T-cell (primary cell): ENCODE data around the gene KLHL26. TPM values are rescaled to one million over a fixed set of nuclear protein-coding genes. Genes with fewer than 3 reads are reported as not detected.
"Not testable (repeated sequence)": the region's sequence is repeated elsewhere in the genome, so short reads cannot be mapped to it uniquely, and the experiment has no call there.

ENCODE experiments used
- ATAC-seq, 4 experiments: fragments of 200-7000 bp in 3 of 4; fragments of 150-1000 bp in 1 of 4; cut with Tn5 transposase; replicated peaks in 1 of 4; 1 replicate in 3 of 4; 2 replicates in 1 of 4; pipeline ENCODE4 v1.10.0; 2021; ENCODE audit warnings: moderate library complexity in 3 of 4, mild to moderate bottlenecking in 2 of 4, moderate number of reproducible peaks in 1 of 4
- CTCF ChIA-PET, 2 donors: fragments of 300-600 bp; sonication (Branson Sonifier 250); formaldehyde crosslinking; loops; one replicate each; lab custom pipeline; 2022; ENCODE audit warnings: antibody characterized with exemption in 2 of 2; lab: Charles Lee
- POLR2A ChIA-PET, 2 donors: fragments of 300-600 bp; sonication (Branson Sonifier 250); formaldehyde crosslinking; loops; one replicate each; lab custom pipeline; 2022; ENCODE audit warnings: antibody characterized with exemption in 2 of 2; lab: Charles Lee
- DNase-seq, 35 experiments: peaks; one replicate each; pipeline versions ENCODE4 v3.0.0 to v3.0.0-alpha.2; 2013 to 2023
- H3K27ac ChIP-seq: one replicate; pipeline ENCODE4 v1.5.1; 2013; ENCODE audit warnings: low read length
- H3K27me3 ChIP-seq, 2 experiments: replicated peaks in 1 of 2; 1 replicate in 1 of 2; 2 replicates in 1 of 2; pipeline versions ENCODE4 v1.6.1 to v1.7.0; 2013; ENCODE audit warnings: low read length in 1 of 2, mixed read lengths in 1 of 2; ENCODE audit not compliant: control insufficient read depth in 2 of 2, insufficient read depth in 2 of 2; ENCODE audit errors: extremely low read depth in 1 of 2
- H3K36me3 ChIP-seq, 2 donors: 1 replicate in 1 of 2; 2 replicates in 1 of 2; pipeline versions ENCODE4 v1.6.1 to v1.7.0; 2013; ENCODE audit warnings: low read length in 1 of 2; ENCODE audit not compliant: control insufficient read depth in 2 of 2, insufficient read depth in 1 of 2; ENCODE audit errors: extremely low read depth in 1 of 2
- H3K4me1 ChIP-seq, 2 experiments: 1 replicate in 1 of 2; 2 replicates in 1 of 2; pipeline versions ENCODE4 v1.6.1 to v1.7.0; 2013; ENCODE audit warnings: low read length in 2 of 2, mixed read lengths in 1 of 2; ENCODE audit not compliant: insufficient read depth in 2 of 2, control insufficient read depth in 1 of 2; ENCODE audit errors: extremely low read depth in 1 of 2
- H3K4me3 ChIP-seq, 2 donors: 1 replicate in 1 of 2; 2 replicates in 1 of 2; pipeline versions ENCODE4 v1.5.1 to v1.7.0; 2013; ENCODE audit warnings: mild to moderate bottlenecking in 2 of 2, low read length in 1 of 2, moderate library complexity in 1 of 2; ENCODE audit not compliant: control insufficient read depth in 1 of 2; ENCODE audit errors: extremely low read depth in 1 of 2
- H3K9me3 ChIP-seq: 2 replicates; pipeline ENCODE4 v1.7.0; 2013
- H3K27ac Mint-ChIP-seq, 2 donors: one replicate each; pipeline ENCODE4 v1.8.0; 2020 to 2021; ENCODE audit warnings: mild to moderate bottlenecking in 2 of 2, mixed read lengths in 2 of 2
- H3K27me3 Mint-ChIP-seq, 2 donors: one replicate each; pipeline ENCODE4 v1.8.0; 2021 to 2022; ENCODE audit warnings: mixed read lengths in 2 of 2
- H3K36me3 Mint-ChIP-seq: one replicate; pipeline ENCODE4 v1.8.0; 2021; ENCODE audit warnings: mixed read lengths
- H3K4me1 Mint-ChIP-seq, 3 donors: one replicate each; pipeline ENCODE4 v1.8.0; 2020 to 2022; ENCODE audit warnings: mixed read lengths in 3 of 3, mild to moderate bottlenecking in 1 of 3
- H3K4me3 Mint-ChIP-seq, 3 donors: one replicate each; pipeline ENCODE4 v1.8.0; 2020 to 2022; ENCODE audit warnings: mild to moderate bottlenecking in 3 of 3, mixed read lengths in 3 of 3, moderate library complexity in 3 of 3
- H3K9me3 Mint-ChIP-seq, 3 donors: one replicate each; pipeline ENCODE4 v1.8.0; 2020 to 2022; ENCODE audit warnings: mixed read lengths in 3 of 3
- WGBS: methylation state at CpG from one replicate; pipeline ENCODE4 v1.1.5; 2013; ENCODE audit warnings: missing lambda C conversion rate; ENCODE audit not compliant: insufficient coverage; 5-methylcytosine and 5-hydroxymethylcytosine counted together
- total RNA-seq, 35 experiments: library from RNA in 6 of 35; stranded (reverse) in 6 of 35; fragments of 120-200 nt in 1 of 35; gene quantifications; one replicate each; pipeline versions ENCODE4 v1.2.1 to v1.2.4 and lab custom pipeline; 2013 to 2026

Gene KLHL26
- total RNA-seq, 5 donors from 2014 or later (not counting 1 experiment from before 2014, with no cell fraction given), result 8.8 to 16.4 (median 14.1) TPM

- ATAC-seq (peak; percentile 59 to 61 (median 60)), DNase-seq (peak in 32 of 35 experiments; percentile 51 to 86 (median 67))
- ChIA-PET POLR2A (interaction anchor here (0.6 to 1.4 kb wide), 7 partner anchors 12 to 941 kb away, joined by 3 to 14 read pairs (median 5); partner anchors contain the start of gene KXD1 (in 1 of the 2)), CTCF (interaction anchor here (0.6 to 3.2 kb wide), 6 partner anchors 18 to 260 kb away, joined by 3 to 24 read pairs (median 9); partner anchors contain the start of genes ELL (in 1 of the 2), KXD1 (in 1 of the 2) and UBA52 (in 1 of the 2))
- H3K27ac ChIP-seq, result peak overlapping the region; percentile 93
- Mint-ChIP-seq H3K36me3 (peaks cover 3% of the 10 kb centered on the region), H3K4me1 (peaks cover 37 to 48% (median 38%) of the 10 kb centered on the region in 3 donors), H3K27me3 (no peaks in the 10 kb centered on the region), H3K27ac (peak overlapping the region; percentile 89), H3K9me3 (no peaks in the 10 kb centered on the region), H3K4me3 (peak overlapping the region; percentile 79 to 88 (median 80))
- H3K4me3 ChIP-seq, result peak overlapping the region; percentile 77 to 78
- peaks cover 0 to 2% of the 10 kb centered on the region in 2 experiments for H3K27me3 ChIP-seq
- H3K36me3 ChIP-seq, result peaks cover 8 to 12% of the 10 kb centered on the region in 2 donors
- no peaks in the 10 kb centered on the region for H3K9me3 ChIP-seq
- 12% methylated on average over 43 of the region's 52 CpGs for WGBS
- peaks cover 16 to 53% of the 10 kb centered on the region in 2 experiments for H3K4me1 ChIP-seq
Measured at GRCh38 chr19:18589380-18590272, 47.2 kb upstream of the KLHL26 start.

DNA sequence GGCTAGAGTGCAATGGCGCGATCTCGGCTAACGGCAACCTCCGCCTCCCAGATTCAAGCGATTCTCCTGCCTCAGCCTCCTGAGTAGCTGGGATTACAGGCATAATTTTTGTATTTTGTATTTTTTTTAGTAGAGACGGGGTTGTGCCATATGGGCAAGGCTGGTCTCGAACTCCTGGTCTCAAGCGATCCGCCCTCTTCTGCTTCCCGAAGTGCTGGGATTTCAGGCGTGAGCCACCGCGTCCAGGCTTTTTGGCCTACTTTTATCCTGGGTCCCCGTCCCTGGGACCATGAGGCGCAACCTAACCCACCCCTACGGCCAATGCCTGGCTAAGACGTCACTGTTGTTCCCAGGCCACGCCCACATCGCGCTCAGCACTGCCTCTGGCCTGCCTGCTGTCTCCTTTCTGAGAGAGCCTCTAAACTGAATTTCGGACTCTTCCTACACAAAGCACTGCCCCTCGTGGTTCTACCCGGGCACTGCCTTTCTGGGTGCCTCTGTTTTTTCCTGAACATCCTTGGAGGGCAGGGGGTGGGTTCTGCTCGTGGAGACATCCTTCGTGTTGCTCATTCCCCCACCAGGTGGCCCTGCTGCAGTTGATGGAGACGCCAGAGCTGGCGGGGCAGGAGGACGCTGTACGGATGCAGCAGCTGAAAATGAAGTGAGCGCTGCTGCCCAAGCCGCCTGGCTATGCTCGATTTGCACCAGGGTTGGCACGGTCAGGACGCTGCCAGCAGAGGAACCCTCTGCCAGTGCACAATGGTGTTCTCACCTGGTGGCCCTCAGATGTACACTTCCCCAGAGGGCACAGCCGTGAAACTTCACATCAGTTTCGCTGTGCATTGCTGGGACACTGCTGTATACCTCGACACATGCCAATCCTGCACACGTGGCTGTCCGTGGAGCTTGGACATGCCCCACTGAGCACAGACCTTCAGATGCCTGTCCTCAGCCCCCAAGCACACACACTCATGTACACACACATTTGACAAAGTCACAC, 46.3 kb upstream of the KLHL26 start:
- ChIA-PET POLR2A (interaction anchor here in 1 of 2 donors (0.6 to 0.7 kb wide), 3 partner anchors 95 to 940 kb away, joined by 5 to 14 read pairs (median 5); no protein-coding TSS in a partner anchor), CTCF (interaction anchor here in 1 of 2 donors (1.8 kb wide), 1 partner anchor 95 kb away, joined by 5 read pairs; no protein-coding TSS in a partner anchor)
- peaks cover 19 to 57% of the 10 kb centered on the region in 2 experiments for H3K4me1 ChIP-seq
- no peaks in the 10 kb centered on the region for H3K9me3 ChIP-seq
- no peak for ATAC-seq
- H3K27me3 ChIP-seq, result peaks cover 0 to 5% of the 10 kb centered on the region in 2 experiments
- H3K4me3 ChIP-seq, result peak overlapping the region in 1 of 2 donors; percentile 77
- Mint-ChIP-seq H3K36me3 (peaks cover 3% of the 10 kb centered on the region), H3K4me3 (peak overlapping the region; percentile 55 to 80 (median 72)), H3K27me3 (no peaks in the 10 kb centered on the region), H3K4me1 (peaks cover 37 to 50% (median 39%) of the 10 kb centered on the region in 3 donors), H3K27ac (peak overlapping the region; percentile 39 to 89), H3K9me3 (no peaks in the 10 kb centered on the region)
- H3K36me3 ChIP-seq, result peaks cover 8 to 12% of the 10 kb centered on the region in 2 donors
- H3K27ac ChIP-seq, result no peak overlapping the region
- DNase-seq, result peak in 3 of 35 experiments; percentile 7 to 37 (median 29)
- 92% methylated on average over 28 of the region's 40 CpGs for WGBS

GRCh38 chr19:18591735-18592385, 45.0 kb upstream of the KLHL26 start:
- Mint-ChIP-seq H3K27ac (peak overlapping the region in 1 of 2 donors; percentile 52), H3K4me1 (peaks cover 35 to 44% (median 38%) of the 10 kb centered on the region in 3 donors), H3K27me3 (peaks cover 0 to 4% of the 10 kb centered on the region in 2 donors), H3K9me3 (no peaks in the 10 kb centered on the region), H3K36me3 (peaks cover 3% of the 10 kb centered on the region), H3K4me3 (peak overlapping the region; percentile 9 to 80 (median 37))
- ATAC-seq, result no peak
- H3K27ac ChIP-seq, result no peak overlapping the region
- peaks cover 19 to 58% of the 10 kb centered on the region in 2 experiments for H3K4me1 ChIP-seq
- 94% methylated on average over 15 of the region's 22 CpGs for WGBS
- no peaks in the 10 kb centered on the region for H3K9me3 ChIP-seq
- peaks cover 0 to 6% of the 10 kb centered on the region in 2 experiments for H3K27me3 ChIP-seq
- ChIA-PET POLR2A (no interaction called here), CTCF (interaction anchor here in 1 of 2 donors (1.2 to 1.6 kb wide), 2 partner anchors 72 to 255 kb away, joined by 3 to 5 read pairs; no protein-coding TSS in a partner anchor)
- no peak overlapping the region for H3K4me3 ChIP-seq
- peaks cover 8 to 12% of the 10 kb centered on the region in 2 donors for H3K36me3 ChIP-seq
- DNase-seq, result no peak

DNA sequence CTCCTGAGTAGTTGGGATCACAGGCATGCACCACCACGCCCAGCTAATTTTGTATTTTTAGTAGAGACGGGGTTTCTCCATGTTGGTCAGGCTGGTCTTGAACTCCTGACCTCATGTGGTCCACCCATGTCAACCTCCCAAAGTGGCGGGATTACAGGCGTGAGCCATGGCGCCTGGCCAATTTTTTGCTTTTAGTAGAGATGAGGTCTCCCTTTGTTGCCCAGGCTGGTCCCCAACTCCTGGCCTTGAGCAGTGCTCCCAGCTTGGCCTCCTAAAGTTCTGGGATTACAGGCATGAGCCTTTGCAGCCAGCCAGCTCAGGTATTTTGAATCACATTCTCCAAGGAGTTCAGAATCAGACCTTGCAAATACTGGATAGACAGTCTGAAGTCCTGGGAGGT, 44.1 kb upstream of the KLHL26 start:
- ChIA-PET CTCF (interaction anchor here (0.5 to 1.6 kb wide), 4 partner anchors 21 to 581 kb away, joined by 3 to 5 read pairs (median 4); partner anchors contain the start of gene UBA52 (in 1 of the 2)), POLR2A (interaction anchor here in 1 of 2 donors (0.5 kb wide), 2 partner anchors 40 to 120 kb away, joined by 3 read pairs; no protein-coding TSS in a partner anchor)
- H3K4me3 Mint-ChIP-seq, H3K9me3 ChIP-seq, ATAC-seq, DNase-seq, H3K4me3 ChIP-seq, H3K9me3 Mint-ChIP-seq, H3K36me3 Mint-ChIP-seq, H3K27me3 Mint-ChIP-seq: not testable (repeated sequence)
- H3K27ac Mint-ChIP-seq, result peak overlapping the region in 1 of 2 donors; percentile 28
- H3K4me1 Mint-ChIP-seq, result peaks cover 32 to 41% (median 35%) of the 10 kb centered on the region in 3 donors
- peak overlapping the region; percentile 24 for H3K27ac ChIP-seq
- H3K4me1 ChIP-seq, result peaks cover 16 to 56% of the 10 kb centered on the region in 2 experiments
- WGBS, result 100% methylated on average over 3 of the region's 5 CpGs
- peaks cover 8 to 12% of the 10 kb centered on the region in 2 donors for H3K36me3 ChIP-seq
- peaks cover 0 to 12% of the 10 kb centered on the region in 2 experiments for H3K27me3 ChIP-seq

DNA sequence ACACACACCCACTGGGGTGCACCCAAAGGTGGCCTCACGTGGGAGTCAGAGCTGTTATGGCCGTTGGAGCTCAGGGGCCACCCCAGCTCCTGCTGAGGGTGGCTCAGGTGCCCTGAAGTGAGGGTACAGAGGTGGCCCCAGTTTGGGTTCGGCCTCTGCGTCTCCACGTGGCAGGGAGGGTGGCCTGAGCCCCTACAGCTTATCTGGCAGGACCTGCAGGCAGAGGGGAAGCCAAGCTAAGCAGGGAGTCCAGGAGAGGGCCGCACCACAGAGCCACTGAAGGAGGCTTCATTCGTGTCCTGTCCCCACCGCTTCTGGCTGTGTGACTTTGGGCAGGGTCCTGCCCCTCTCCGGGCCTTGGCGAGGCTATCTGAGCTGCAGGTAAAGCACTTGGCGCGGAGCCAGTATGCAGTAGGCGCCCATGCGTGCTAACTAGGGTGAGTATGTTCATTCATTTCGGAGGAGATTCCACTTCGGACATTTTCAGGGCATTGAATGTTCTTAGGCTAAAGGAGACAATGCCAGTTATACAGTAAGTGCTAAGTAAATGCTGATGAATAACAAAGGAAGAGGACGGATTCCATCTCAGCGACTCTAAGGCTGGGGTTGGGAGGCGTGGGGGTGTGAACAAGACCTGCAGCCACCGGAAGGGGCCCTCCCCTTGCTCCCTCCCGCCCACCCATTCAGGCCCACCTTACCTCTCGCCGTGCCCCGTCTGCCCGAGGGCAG, 43.3 kb upstream of the KLHL26 start:
- H3K27ac Mint-ChIP-seq, result peak overlapping the region in 1 of 2 donors; percentile 75
- peak overlapping the region in 1 of 2 donors; percentile 27 for H3K4me3 ChIP-seq

More for the DNA sequence above, 43.3 kb upstream of the KLHL26 start:
- Histone ChIP-seq H3K4me1 (peaks cover 11 to 49% of the 10 kb centered on the region in 2 experiments), H3K27me3 (peaks cover 0 to 20% of the 10 kb centered on the region in 2 experiments), H3K9me3 (no peaks in the 10 kb centered on the region), H3K36me3 (peaks cover 8 to 12% of the 10 kb centered on the region in 2 donors), H3K27ac (no peak overlapping the region)
- H3K4me1 Mint-ChIP-seq, result peaks cover 25 to 33% (median 28%) of the 10 kb centered on the region in 3 donors
- peaks cover 3% of the 10 kb centered on the region for H3K36me3 Mint-ChIP-seq
- no peaks in the 10 kb centered on the region for H3K9me3 Mint-ChIP-seq
- peak overlapping the region; percentile 34 to 76 (median 48) for H3K4me3 Mint-ChIP-seq
- ChIA-PET CTCF (interaction anchor here (0.7 to 1.6 kb wide), 7 partner anchors 12 to 254 kb away, joined by 3 to 7 read pairs (median 4); partner anchors contain the start of gene UBA52 (in 1 of the 2)), POLR2A (interaction anchor here in 1 of 2 donors (0.5 kb wide), 1 partner anchor 121 kb away, joined by 3 read pairs; no protein-coding TSS in a partner anchor)
- WGBS, result 69% methylated on average over 15 of the region's 25 CpGs
- H3K27me3 Mint-ChIP-seq, result peaks cover 0 to 4% of the 10 kb centered on the region in 2 donors
- ATAC-seq, result no peak
- peak in 1 of 35 experiments; percentile 31 for DNase-seq
